A375 (cell line): ENCODE results near the gene ST7L. TPM values are rescaled to one million over a fixed set of nuclear protein-coding genes. Genes with fewer than 3 reads are reported as not detected.

Experiments
- small RNA-seq: library from RNA; depleted of rRNA; stranded (forward); fragments of <200 nt; gene quantifications from one replicate; pipeline ENCODE3, GENCODE V24; 2014
- total RNA-seq: library from RNA; depleted of rRNA; stranded (reverse); fragments of >200 nt; shearing (Covaris generic); gene quantifications from 2 replicates; pipeline ENCODE4 v1.2.3, GENCODE V29; 2014; rRNA removed

ST7L gene, protein sequence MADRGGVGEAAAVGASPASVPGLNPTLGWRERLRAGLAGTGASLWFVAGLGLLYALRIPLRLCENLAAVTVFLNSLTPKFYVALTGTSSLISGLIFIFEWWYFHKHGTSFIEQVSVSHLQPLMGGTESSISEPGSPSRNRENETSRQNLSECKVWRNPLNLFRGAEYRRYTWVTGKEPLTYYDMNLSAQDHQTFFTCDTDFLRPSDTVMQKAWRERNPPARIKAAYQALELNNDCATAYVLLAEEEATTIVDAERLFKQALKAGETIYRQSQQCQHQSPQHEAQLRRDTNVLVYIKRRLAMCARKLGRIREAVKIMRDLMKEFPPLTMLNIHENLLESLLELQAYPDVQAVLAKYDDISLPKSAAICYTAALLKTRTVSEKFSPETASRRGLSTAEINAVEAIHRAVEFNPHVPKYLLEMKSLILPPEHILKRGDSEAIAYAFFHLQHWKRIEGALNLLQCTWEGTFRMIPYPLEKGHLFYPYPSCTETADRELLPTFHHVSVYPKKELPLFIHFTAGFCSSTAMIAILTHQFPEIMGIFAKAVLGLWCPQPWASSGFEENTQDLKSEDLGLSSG
- 16.8 and 22.4 TPM in 2 replicates for total RNA-seq

GRCh38 chr1:112618721-112619517 is at the start of gene ST7L:
Gene ST7L, minus strand, starts transcription at chr1:112619141. Its CDS starts 28 bp downstream, at chr1:112619113.

GRCh38 chr1:112619518-112620376 is 806 bp upstream of the ST7L start, which contains the start of gene CAPZA1:
Gene CAPZA1, plus strand, starts transcription at chr1:112619832. Its CDS starts 13 bp downstream, at chr1:112619845.

DNA sequence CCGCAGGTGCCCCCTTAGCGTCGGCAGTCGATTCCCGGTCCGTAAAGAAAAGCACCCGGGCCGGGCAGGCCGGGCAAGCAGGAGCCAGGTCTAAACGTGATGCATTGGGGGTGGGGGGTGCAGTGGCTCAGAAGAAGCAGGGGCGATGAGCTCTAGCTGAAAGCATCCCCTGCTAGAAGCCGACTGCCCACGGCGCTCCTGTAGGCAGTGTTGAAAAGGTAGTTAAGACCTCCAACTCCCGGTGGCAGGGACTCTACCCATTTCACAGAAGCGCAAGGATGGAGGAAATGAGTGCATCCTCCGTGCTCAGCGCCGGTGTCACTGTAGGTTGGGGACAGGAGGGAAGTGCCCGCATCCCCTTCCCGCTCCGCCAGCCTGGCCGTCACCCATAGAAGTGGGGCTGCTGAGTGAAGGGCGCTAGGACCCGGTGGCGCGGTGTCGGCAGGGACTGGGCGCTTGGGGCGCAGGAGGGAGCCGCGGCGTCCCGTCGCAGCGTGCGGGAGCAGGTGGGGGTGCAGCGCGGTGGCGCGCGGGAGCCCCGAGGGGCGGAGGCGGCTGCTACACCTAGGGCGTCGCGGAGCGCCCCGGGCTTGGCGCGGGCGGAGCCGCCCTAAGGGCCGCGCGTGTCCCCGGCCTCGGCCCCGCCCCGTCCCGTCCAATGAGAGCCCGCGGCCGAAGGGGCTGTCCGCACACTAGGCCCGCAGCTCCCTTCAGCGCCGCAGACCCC is 110.5 kb downstream of the ST7L start, which contains the start of gene WNT2B:
TSS of gene WNT2B (plus strand) at position 688 of the 727 bp plus-strand sequence. CDS start 298 bp downstream, outside the sequence.

Small RNAs within 50 kb of the gene (small RNA-seq; reads per million reads assigned to genes)
- not detected for gene RNU7-70P

Other genes starting within 250 kb of the ST7L start
- 8.3 and 13.7 TPM in 2 replicates for gene CTTNBP2NL, start 222.9 kb downstream of the ST7L start, total RNA-seq
- gene WNT2B, start 110.2 kb downstream of the ST7L start, total RNA-seq: 1.0 and 1.6 TPM in 2 replicates
- gene CAPZA1, start 691 bp upstream of the ST7L start, total RNA-seq: 168 and 211 TPM in 2 replicates
- gene MOV10, start 55.5 kb upstream of the ST7L start, total RNA-seq: 84.6 and 84.7 TPM in 2 replicates
- 304 and 305 TPM in 2 replicates for gene RHOC, start 88.0 kb upstream of the ST7L start, total RNA-seq
- 0.74 and 1.8 TPM in 2 replicates for gene PPM1J, start 96.2 kb upstream of the ST7L start, total RNA-seq